Measurements from ENCODE around the gene TMPRSS4. TPM values are rescaled to one million over a fixed set of nuclear protein-coding genes. Genes with fewer than 3 reads are reported as not detected.
A peak's percentile ranks its signal among the peaks of the same experiment; 100 is the strongest.

Gene TMPRSS4
- total RNA-seq, 2 donors from 2014 or later, result 309 to 344 TPM

GRCh38 chr11:118048472-118049370 lies 28.2 kb upstream of the TMPRSS4 start:
- Histone ChIP-seq H3K9me3 (no peaks in the 10 kb centered on the region), H3K4me1 (no peaks in the 10 kb centered on the region), H3K4me3 (no peak overlapping the region), H3K27ac (no peak overlapping the region), H3K9ac (ENCODE audit: low read depth in 2 of 2, low read length in 2 of 2) (no peak overlapping the region), H3K36me3 (no peaks in the 10 kb centered on the region), H3K27me3 (no peaks in the 10 kb centered on the region)
- DNase-seq, result no peak
- intact Hi-C loops (cut with DNase I), result no loop called here
- TF ChIP-seq CTCF (IDR thresholded peaks at IDR 0.05), result no peak

- Histone ChIP-seq H3K4me1 (no peaks in the 10 kb centered on the region), H3K9ac (ENCODE audit: low read depth in 2 of 2, low read length in 2 of 2) (peak overlapping the region in 1 of 2 donors; percentile 6), H3K36me3 (no peaks in the 10 kb centered on the region), H3K4me3 (no peak overlapping the region), H3K27me3 (no peaks in the 10 kb centered on the region), H3K9me3 (no peaks in the 10 kb centered on the region), H3K27ac (no peak overlapping the region)
- intact Hi-C loops (cut with DNase I), result loop anchor here (5.0 to 10.0 kb wide), 4 partner anchors 97 to 605 kb away; partner anchors contain the start of gene FXYD2
- no peak for DNase-seq
- no peak for TF ChIP-seq CTCF (IDR thresholded peaks at IDR 0.05)
Observed at GRCh38 chr11:118049771-118050170, 27.1 kb upstream of the TMPRSS4 start.

GRCh38 chr11:118050208-118050891 lies 26.5 kb upstream of the TMPRSS4 start:
- Histone ChIP-seq H3K36me3 (no peaks in the 10 kb centered on the region), H3K27me3 (no peaks in the 10 kb centered on the region), H3K27ac (no peak overlapping the region), H3K9me3 (no peaks in the 10 kb centered on the region), H3K4me1 (no peaks in the 10 kb centered on the region), H3K4me3 (no peak overlapping the region), H3K9ac (ENCODE audit: low read depth in 2 of 2, low read length in 2 of 2) (no peak overlapping the region)
- no peak for DNase-seq
- intact Hi-C loops (cut with DNase I), result loop anchor here (5.0 to 10.0 kb wide), 4 partner anchors 98 to 606 kb away; partner anchors contain the start of gene FXYD2
- TF ChIP-seq CTCF (IDR thresholded peaks at IDR 0.05), result no peak

- no peak for DNase-seq
- intact Hi-C loops (cut with DNase I), result loop anchor here (5.0 to 10.0 kb wide), 4 partner anchors 99 to 606 kb away; partner anchors contain the start of gene FXYD2
- no peak for TF ChIP-seq CTCF (IDR thresholded peaks at IDR 0.05)
Observed at GRCh38 chr11:118051136-118051610, 25.7 kb upstream of the TMPRSS4 start.

More at GRCh38 chr11:118051136-118051610, 25.7 kb upstream of the TMPRSS4 start:
- Histone ChIP-seq H3K9ac (ENCODE audit: low read depth in 2 of 2, low read length in 2 of 2) (no peak overlapping the region), H3K4me3 (no peak overlapping the region), H3K4me1 (no peaks in the 10 kb centered on the region), H3K9me3 (no peaks in the 10 kb centered on the region), H3K36me3 (no peaks in the 10 kb centered on the region), H3K27me3 (no peaks in the 10 kb centered on the region), H3K27ac (no peak overlapping the region)

Measured in colonic mucosa (tissue), 4 donors.